KBM-7 (cell line): Measurements from ENCODE around the gene CDC27.
"Not testable (repeated sequence)": the region's sequence is repeated elsewhere in the genome, so short reads cannot be mapped to it uniquely, and the experiment has no call there.

Source experiments
- DNase-seq: peaks from one replicate; pipeline ENCODE4 v3.0.0-alpha.2; 2015
- in situ Hi-C: fragments of 300-500 bp; cut with MboI; formaldehyde crosslinking; loops from 2 replicates; pipeline ENCODE4 v1.14.3; 2020; ENCODE audit warnings: low sequenced_read_pairs, low pct_unique_long_range_greater_than_20kb, mixed read lengths

CDC27 gene

DNA sequence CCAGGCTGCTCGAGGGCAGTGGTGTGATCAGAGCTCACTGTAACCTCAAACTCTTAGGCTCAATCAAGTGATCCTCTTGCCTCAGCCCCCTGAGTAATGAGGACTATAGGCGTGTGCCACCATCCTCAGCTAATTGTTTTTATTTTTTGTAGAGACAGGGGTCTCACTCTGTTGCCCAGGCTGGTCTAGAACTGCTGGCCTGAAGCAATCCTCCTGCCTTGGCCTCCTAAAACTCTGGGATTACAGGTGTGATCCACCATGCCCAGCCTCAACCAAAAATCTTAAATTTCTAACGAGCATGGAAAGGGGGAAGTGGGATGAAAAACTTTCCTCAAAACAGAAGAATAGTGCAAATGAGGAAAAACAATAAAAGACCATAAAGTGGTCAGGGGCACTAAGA, 92.8 kb downstream of the CDC27 start:
- DNase-seq, result no peak
- in situ Hi-C loops, result no loop called here

DNA sequence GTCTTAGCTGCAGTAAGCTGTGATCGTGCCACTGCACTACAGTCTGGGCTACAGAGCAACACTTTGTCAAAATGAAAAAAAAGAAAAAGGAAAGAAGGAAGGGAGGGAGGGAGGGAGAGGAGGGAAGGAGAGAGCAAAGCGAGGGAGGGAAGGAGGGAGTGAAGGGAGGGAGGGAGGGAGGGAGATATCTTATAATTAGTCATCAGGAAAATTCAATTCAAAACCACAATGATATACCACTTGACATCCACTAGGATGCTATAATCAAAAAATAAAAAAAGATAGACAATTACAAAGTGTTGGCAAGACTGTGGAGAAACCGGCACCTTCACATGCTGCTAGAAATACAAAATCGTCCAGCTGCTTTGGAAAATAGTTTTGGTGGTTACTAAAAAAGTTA, 93.8 kb downstream of the CDC27 start:
- in situ Hi-C loops, result no loop called here
- no peak for DNase-seq

DNA sequence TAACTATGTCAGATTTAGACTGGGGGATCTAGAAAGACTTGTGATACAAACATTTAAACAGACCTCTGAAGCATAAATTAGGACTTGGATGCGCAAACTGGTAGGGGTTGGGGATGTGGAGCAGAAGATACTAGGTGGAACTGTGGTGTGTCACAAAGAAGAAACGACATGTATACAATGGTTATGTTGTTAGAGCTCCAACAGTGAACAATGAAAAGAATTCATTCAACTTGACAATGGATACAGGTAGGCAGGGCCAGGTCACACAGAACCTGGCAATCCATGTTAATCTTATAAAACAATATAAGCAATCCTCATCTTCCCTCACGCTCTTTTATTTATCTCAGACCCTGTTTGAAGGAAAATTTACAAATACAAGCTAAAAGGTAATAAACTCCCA, 102.0 kb downstream of the CDC27 start:
- DNase-seq, result no peak
- in situ Hi-C loops, result no loop called here

DNA sequence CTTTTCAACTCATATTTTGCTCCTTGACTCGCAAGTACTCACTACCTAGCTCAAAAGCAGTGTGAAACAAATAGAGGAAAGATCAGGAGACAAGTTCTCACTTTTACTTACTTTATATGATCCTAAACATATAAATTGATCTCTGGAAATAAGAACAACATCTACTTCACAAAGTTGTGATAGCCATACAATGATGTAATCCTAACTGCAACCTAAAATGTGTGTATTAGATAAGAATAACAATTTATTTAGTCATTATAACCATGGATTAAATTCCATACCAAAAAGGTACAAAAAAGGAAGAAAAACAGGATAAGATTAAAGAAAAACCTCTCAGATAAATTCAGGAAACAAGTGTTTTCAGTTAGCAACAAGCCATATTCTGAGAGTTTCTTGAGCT, 103.4 kb downstream of the CDC27 start:
- no peak for DNase-seq
- in situ Hi-C loops, result no loop called here

DNA sequence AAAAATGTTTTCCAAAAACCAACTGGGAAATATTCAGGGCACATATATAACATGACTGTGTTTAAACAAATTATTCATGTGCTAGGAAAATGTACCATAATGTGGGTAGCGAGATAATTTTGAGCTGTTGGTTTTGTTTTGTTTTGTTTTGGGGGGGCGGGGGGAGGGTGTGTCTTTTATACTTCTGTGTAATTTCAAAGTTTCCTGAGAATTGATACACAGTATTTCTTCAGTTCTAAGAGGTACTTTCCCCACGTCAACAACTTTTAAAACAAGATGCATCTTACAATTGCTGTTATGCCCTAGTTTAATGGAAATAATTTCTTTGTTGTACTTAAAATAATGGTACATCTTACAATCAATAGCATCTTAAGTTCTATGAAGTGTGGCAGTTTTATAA, 110.3 kb downstream of the CDC27 start:
- no peak for DNase-seq
- in situ Hi-C loops, result no loop called here

DNA sequence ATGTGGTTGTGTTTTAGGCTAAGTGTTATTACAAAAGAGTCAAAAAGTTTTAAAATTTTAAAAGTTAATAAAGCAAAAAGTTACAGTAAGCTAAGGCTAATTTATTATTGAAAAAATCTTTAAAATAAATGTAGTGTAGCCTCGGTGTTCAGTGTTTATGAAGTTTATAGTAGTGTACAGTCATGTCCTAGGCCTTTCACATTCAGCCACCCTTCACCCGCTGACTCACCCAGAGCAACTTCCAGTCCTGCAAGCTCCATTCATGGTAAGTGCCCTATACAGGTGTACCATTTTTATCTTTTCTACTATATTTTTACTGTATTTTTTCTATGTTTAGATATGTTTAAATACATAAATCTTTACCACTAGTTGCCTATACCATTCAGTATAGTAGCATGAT, 111.5 kb downstream of the CDC27 start:
- no peak for DNase-seq
- in situ Hi-C loops, result no loop called here

DNA sequence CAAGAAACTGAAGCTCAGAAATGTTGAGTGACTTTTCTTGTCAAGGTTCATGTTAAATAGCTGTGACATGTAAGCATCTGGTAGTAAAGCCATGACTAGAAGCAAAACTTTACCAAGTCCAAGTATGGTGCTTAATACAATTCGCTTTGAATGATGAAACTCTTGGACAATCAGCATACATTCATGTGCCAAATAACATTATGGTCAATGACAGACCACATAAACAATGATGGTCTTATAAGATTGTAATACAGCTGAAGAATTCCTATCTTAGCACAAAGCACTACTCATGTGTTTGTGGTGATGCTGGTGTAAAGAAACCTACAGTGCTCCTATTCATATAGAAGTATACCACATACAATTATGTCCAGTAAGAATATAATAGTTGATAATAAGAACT, 112.9 kb downstream of the CDC27 start:
- no peak for DNase-seq
- in situ Hi-C loops, result no loop called here

DNA sequence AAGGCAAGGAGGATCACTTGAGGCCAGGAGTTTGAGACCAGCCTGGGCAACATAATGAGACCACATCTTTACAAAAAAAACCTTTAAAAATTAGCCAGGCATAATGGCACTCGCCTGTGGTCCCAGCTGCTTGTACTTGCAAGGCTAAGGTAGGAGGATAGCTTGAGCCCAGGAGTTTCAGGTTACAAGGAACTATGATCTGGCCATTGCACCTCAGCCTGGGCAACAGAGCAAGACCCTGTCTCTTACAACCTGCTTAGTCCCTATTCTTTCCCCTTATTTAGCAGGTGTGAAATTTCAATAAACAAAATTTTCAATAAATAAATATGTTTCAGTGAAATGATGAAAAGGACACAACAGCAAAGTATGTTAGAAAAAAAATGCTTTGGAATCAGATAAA, 114.7 kb downstream of the CDC27 start:
- in situ Hi-C loops, DNase-seq: not testable (repeated sequence)

DNA sequence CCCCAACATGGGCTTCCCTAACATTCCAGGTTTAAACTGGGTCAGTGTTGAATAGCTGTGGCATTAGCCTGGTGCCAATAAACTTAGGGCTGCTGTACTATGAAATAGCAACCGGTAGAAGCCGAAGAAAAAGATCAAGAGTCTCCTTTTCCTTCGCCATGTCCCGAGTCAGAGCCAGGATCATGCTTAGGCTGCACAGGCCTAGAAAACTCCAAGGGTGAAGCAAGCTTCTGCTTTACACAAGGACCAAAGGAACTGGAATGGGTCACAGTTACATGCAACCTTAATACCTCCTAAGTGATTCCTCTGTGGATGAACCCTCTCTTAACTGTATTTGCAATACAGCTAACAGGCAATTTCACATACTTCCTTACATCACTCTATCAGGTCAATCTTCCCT, 115.5 kb downstream of the CDC27 start:
- DNase-seq, in situ Hi-C loops: not testable (repeated sequence)

DNA sequence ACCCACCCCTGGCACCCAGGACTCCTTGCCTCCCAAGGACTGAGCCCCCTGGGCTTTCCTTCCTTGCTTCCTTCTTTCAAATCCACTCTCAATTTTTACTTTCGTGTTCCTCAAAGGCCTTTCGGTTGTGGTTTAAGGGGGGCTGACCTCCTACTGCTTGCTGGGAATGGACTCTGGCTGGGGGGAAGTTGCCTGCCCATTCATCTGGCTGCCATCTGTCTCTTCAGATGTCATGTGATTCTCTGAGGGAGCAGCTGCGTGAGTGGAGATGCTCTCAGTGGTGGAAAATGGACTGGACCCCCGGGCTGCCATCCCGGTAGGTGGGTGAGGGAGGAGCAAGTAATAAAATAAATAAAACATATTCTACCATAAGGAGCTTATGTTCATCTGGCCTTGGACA, 116.2 kb downstream of the CDC27 start:
- peak; percentile 76 for DNase-seq
- in situ Hi-C loops, result no loop called here

DNA sequence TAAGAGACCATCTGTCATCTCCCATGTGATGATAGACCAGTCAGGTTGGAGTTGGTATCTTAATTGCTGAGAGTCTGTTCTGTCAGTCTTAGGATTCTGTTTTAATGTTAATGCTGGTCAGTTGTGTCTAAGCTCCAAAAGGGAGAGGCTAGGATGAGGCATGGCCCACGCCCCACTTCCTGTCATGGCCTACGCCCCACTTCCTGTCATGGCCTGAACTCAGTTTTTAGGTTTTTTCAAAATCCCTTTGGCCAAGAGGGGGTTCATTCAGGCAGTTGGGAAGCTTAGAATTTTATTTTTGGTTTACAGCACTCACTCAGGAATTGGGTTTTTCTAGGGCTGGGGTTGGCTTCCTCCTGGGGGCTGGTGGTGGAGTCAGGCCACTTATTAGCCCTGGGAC, 117.9 kb downstream of the CDC27 start:
- peak; percentile 38 for DNase-seq
- in situ Hi-C loops, result not testable (repeated sequence)

DNA sequence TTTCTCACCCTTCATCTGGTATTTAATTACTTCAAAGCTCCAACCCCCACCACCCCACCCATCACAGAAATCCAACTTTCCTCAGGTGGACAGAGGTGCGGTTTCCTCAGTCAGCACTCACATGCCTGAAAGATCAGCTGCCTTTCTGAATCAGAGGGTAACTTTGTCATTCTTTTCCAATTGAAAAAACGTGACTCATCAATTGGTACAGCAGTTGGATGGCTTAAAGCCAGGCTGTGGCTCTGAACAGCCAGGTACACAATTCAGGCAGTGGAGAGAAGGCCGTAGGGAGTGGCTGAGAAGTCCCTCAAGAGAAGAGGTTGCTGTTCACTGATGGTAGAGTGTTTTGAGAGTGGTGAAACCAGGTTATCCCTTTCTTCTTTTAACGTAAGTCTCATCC, 118.8 kb downstream of the CDC27 start:
- in situ Hi-C loops, DNase-seq: not testable (repeated sequence)
